Posterior cingulate gyrus (tissue), 11 donors: ENCODE data around the gene TTC28.

Experiments
- DNase-seq, 10 donors: peaks; one replicate each; pipeline versions ENCODE4 v3.0.0 to v3.0.0-alpha.2; 2020 to 2021; ENCODE audit warnings: mixed read lengths in 3 of 10
- intact Hi-C: fragments of 100-400 bp; cut with DNase I; formaldehyde crosslinking; loops from one replicate; pipeline ENCODE4 v1.15.1; 2023

TTC28 gene

GRCh38 chr22:28450109-28450508, 229.5 kb downstream of the TTC28 start:
- intact Hi-C loops = no loop called here
- DNase-seq = no peak

- no peak for DNase-seq
- intact Hi-C loops = no loop called here
Measured at GRCh38 chr22:28449041-28449440, 230.6 kb downstream of the TTC28 start.

- DNase-seq = no peak
- intact Hi-C loops = no loop called here
Measured at GRCh38 chr22:28448625-28449024, 231.0 kb downstream of the TTC28 start.

GRCh38 chr22:28444659-28445058, 235.0 kb downstream of the TTC28 start:
- intact Hi-C loops = no loop called here
- DNase-seq = no peak

GRCh38 chr22:28443526-28443876, 236.1 kb downstream of the TTC28 start:
- peak; percentile 53 to 96 (median 68) for DNase-seq
- intact Hi-C loops = loop anchor here (1.0 to 2.0 kb wide), 4 partner anchors 151 to 423 kb away; no protein-coding TSS in a partner anchor

GRCh38 chr22:28442711-28443525, 236.7 kb downstream of the TTC28 start:
- DNase-seq = peak in 8 of 10 donors; percentile 22 to 88 (median 34)
- intact Hi-C loops = loop anchor here (1.0 to 2.0 kb wide), 4 partner anchors 152 to 423 kb away; no protein-coding TSS in a partner anchor

- peak; percentile 60 to 96 (median 77) for DNase-seq
- intact Hi-C loops = loop anchor here (2.0 kb wide), 3 partner anchors 153 to 389 kb away; no protein-coding TSS in a partner anchor
Measured at GRCh38 chr22:28442264-28442710, 237.4 kb downstream of the TTC28 start.

- intact Hi-C loops = loop anchor here (2.0 kb wide), 3 partner anchors 153 to 389 kb away; no protein-coding TSS in a partner anchor
Measured at GRCh38 chr22:28441720-28442263, 237.8 kb downstream of the TTC28 start.

GRCh38 chr22:28440592-28441390, 238.8 kb downstream of the TTC28 start:
- intact Hi-C loops = no loop called here
- no peak for DNase-seq

More at GRCh38 chr22:28441720-28442263, 237.8 kb downstream of the TTC28 start:
- no peak for DNase-seq

- no peak for DNase-seq
- intact Hi-C loops = no loop called here
Measured at GRCh38 chr22:28438183-28438768, 241.4 kb downstream of the TTC28 start.

GRCh38 chr22:28435982-28436381, 243.7 kb downstream of the TTC28 start:
- intact Hi-C loops = no loop called here
- no peak for DNase-seq

GRCh38 chr22:28435140-28435768, 244.4 kb downstream of the TTC28 start:
- DNase-seq = no peak
- intact Hi-C loops = no loop called here

GRCh38 chr22:28430466-28431025, 249.1 kb downstream of the TTC28 start:
- intact Hi-C loops = no loop called here
- DNase-seq = no peak

- DNase-seq = no peak
- intact Hi-C loops = no loop called here
Measured at GRCh38 chr22:28429711-28430110, 249.9 kb downstream of the TTC28 start.

- intact Hi-C loops = no loop called here
Measured at GRCh38 chr22:28428271-28428670, 251.4 kb downstream of the TTC28 start.

GRCh38 chr22:28426346-28427132, 253.1 kb downstream of the TTC28 start:
- DNase-seq = no peak
- intact Hi-C loops = no loop called here

More at GRCh38 chr22:28428271-28428670, 251.4 kb downstream of the TTC28 start:
- no peak for DNase-seq

GRCh38 chr22:28425211-28425610, 254.4 kb downstream of the TTC28 start:
- DNase-seq = no peak
- intact Hi-C loops = no loop called here

GRCh38 chr22:28424427-28425080, 255.1 kb downstream of the TTC28 start:
- intact Hi-C loops = no loop called here
- no peak for DNase-seq
